K562 (cell line): ENCODE results near the gene GAD1. TPM values are rescaled to one million over a fixed set of nuclear protein-coding genes. Genes with fewer than 3 reads are reported as not detected.

ENCODE experiments used
- ELF2 ChIP-seq: fragments of 250-450 bp; sonication (Bioruptor Pico); IDR thresholded peaks from 2 replicates; pipeline ENCODE4 v1.5.0; 2021; ENCODE audit warnings: mild to moderate bottlenecking
- HINFP ChIP-seq: fragments of 450-650 bp; conservative IDR thresholded peaks from 2 replicates; pipeline ENCODE4 v1.6.1; 2016; ENCODE audit warnings: missing genetic modification characterization, low read depth, mild to moderate bottlenecking, control low read depth, missing compliant biosample characterization
- IRF1 ChIP-seq: sonication (generic); formaldehyde crosslinking; IDR thresholded peaks from 2 replicates; pipeline ENCODE4 v1.8.0; 2022; ENCODE audit warnings: missing genetic modification reagents, mild to moderate bottlenecking, borderline replicate concordance
- JUNB ChIP-seq: fragments of 450-650 bp; formaldehyde crosslinking; conservative IDR thresholded peaks from 2 replicates; pipeline ENCODE4 v1.4.0; 2020; ENCODE audit warnings: mild to moderate bottlenecking
- JUND ChIP-seq, 2 experiments: IDR thresholded peaks; 2 replicates in 1 of 2; 3 replicates in 1 of 2; pipeline ENCODE4 v1.6.1; 2011; ENCODE audit warnings: borderline replicate concordance in 2 of 2, low read depth in 2 of 2, low read length in 2 of 2, improper control_type of control experiment in 1 of 2, missing biosample characterization in 1 of 2, missing genetic modification characterization in 1 of 2, missing genetic modification reagents in 1 of 2
- PBX2 ChIP-seq, 2 experiments: IDR thresholded peaks in 1 of 2; conservative IDR thresholded peaks in 1 of 2; 2 replicates each; pipeline ENCODE4 v1.6.1; 2016; ENCODE audit warnings: low read depth in 2 of 2, mild to moderate bottlenecking in 1 of 2, missing compliant biosample characterization in 1 of 2, missing genetic modification characterization in 1 of 2, moderate library complexity in 1 of 2
- POLR2B ChIP-seq: fragments of 450-650 bp; IDR thresholded peaks from 2 replicates; pipeline ENCODE4 v1.6.1; 2018; ENCODE audit warnings: low read depth; ENCODE audit not compliant: partially characterized antibody
- PRPF4 ChIP-seq: fragments of 200-400 bp; formaldehyde crosslinking; IDR thresholded peaks from one replicate; pipeline ENCODE4 v1.6.1; 2017; ENCODE audit warnings: low read length, low read depth, mild to moderate bottlenecking; ENCODE audit not compliant: insufficient read depth, poor library complexity, severe bottlenecking
- REST ChIP-seq, 2 experiments: fragments of 450-650 bp; formaldehyde crosslinking in 1 of 2; IDR thresholded peaks; 2 replicates each; pipeline versions ENCODE4 v1.4.0 to v1.6.1; 2014 to 2020; ENCODE audit warnings: mild to moderate bottlenecking in 2 of 2, borderline replicate concordance in 1 of 2, low read depth in 1 of 2
- RFX7 ChIP-seq: fragments of 250-450 bp; sonication (Bioruptor Pico); IDR thresholded peaks from 2 replicates; pipeline ENCODE4 v1.5.1; 2021; ENCODE audit warnings: mild to moderate bottlenecking
- ZNF232 ChIP-seq: sonication (generic); formaldehyde crosslinking; IDR thresholded peaks from 2 replicates; pipeline ENCODE4 v1.8.0; 2022; ENCODE audit warnings: mild to moderate bottlenecking, missing genetic modification reagents
- polyA plus RNA-seq, 8 experiments: library from polyadenylated mRNA; depleted of rRNA in 4 of 8; stranded (reverse) in 5 of 8; unstranded in 3 of 8; fragments of >200 nt; fragmentation: Nextera tagmentation in 2 of 8; fragmentation: Illumina TruSeq in 1 of 8; extraction: Ambion mirVana in 2 of 8; extraction: Trizol in 1 of 8; gene quantifications; 2 replicates each; pipeline versions ENCODE4 v1.2.1 to v1.2.3, GENCODE V29; 2011 to 2014; ENCODE audit warnings: inconsistent platforms in 1 of 8, missing spikeins in 1 of 8
- total RNA-seq, 7 experiments: library from RNA; depleted of rRNA in 6 of 7; stranded (reverse); fragments of >200 nt in 6 of 7; fragmentation: Illumina TruSeq in 2 of 7; extraction: Trizol in 2 of 7; gene quantifications; 2 replicates each; pipeline versions ENCODE4 v1.2.1 to v1.2.3, GENCODE V29; 2011 to 2021; ENCODE audit warnings: low replicate concordance in 1 of 7

Gene GAD1
- total and polyA plus RNA-seq, 9 of the 15 experiments (the other 6 are each of a cell fraction or from before 2014, with no cell fraction given): 2.7 to 29.1 (median 15.7) TPM

GRCh38 chr2:170815746-170816503 is 762 bp upstream of the GAD1 start (continued):
- TF ChIP-seq REST (IDR thresholded peaks at IDR 0.05; ENCODE audit: borderline replicate concordance) (peak; percentile 89), REST (CRISPR knock-in tag; IDR thresholded peaks at IDR 0.05; ENCODE audit: low read depth) (peak; percentile 22), RFX7 (CRISPR knock-in tag) (no peak), ELF2 (0 out of 2 replicates have a peak, but pooled peaks have one; percentile 53), IRF1 (CRISPR knock-in tag) (no peak), PBX2 (CRISPR knock-in tag; IDR thresholded peaks at IDR 0.05; ENCODE audit: low read depth) (peak; percentile 14; the same call in 1 of the 2 replicates), PBX2 (tag; conservative IDR thresholded peaks at IDR 0.05; ENCODE audit: low read depth) (peak; percentile 68), HINFP (tag) (no peak), ZNF232 (no peak), JUNB (CRISPR knock-in tag) (no peak), PRPF4 (no peak), JUND (IDR thresholded peaks at IDR 0.05; ENCODE audit: borderline replicate concordance, low read depth, low read length) (no peak), JUND (tag; IDR thresholded peaks at IDR 0.05; ENCODE audit: borderline replicate concordance, low read depth, low read length) (peak; percentile 31; the same call in 1 of the 3 replicates), POLR2B (no peak)
